ENCODE results near the gene BOLA3. TPM values are rescaled to one million over a fixed set of nuclear protein-coding genes. Genes with fewer than 3 reads are reported as not detected.

Gene BOLA3
- total and polyA plus RNA-seq, 10 of the 15 experiments (the other 5 are each of a cell fraction or from before 2014, with no cell fraction given): 62.6 to 300 (median 134) TPM

- H2AFZ ChIP-seq (ENCODE audit: control insufficient read depth, low read depth, low read length): no peak overlapping the region
Observed at GRCh38 chr2:74130211-74130995, 17.3 kb downstream of the BOLA3 start.

More at GRCh38 chr2:74130211-74130995, 17.3 kb downstream of the BOLA3 start:
- Histone ChIP-seq H3K4me1 (ENCODE audit: control insufficient read depth, insufficient read depth, low read length) (no peaks in the 10 kb centered on the region), H3K9me3 (replicated peaks; ENCODE audit: control insufficient read depth, insufficient read depth, low read length) (no peaks in the 10 kb centered on the region), H3K9ac (ENCODE audit: control insufficient read depth, insufficient read depth, low read length) (no peak overlapping the region), H3K79me2 (ENCODE audit: control insufficient read depth, insufficient read depth, low read length) (no peaks in the 10 kb centered on the region), H3K27ac (ENCODE audit: control insufficient read depth, insufficient read depth) (no peak overlapping the region), H3K27me3 (replicated peaks in 1 of 2; ENCODE audit: control insufficient read depth in 2 of 2, insufficient read depth in 2 of 2, low read length in 1 of 2) (no peaks in the 10 kb centered on the region), H3K36me3 (ENCODE audit: control insufficient read depth in 2 of 2, insufficient read depth in 2 of 2, low read length in 1 of 2) (peaks cover 2 to 3% of the 10 kb centered on the region in 2 experiments; a peak in 3 of 4 replicates), H4K20me1 (ENCODE audit: control insufficient read depth, insufficient read depth) (no peaks in the 10 kb centered on the region), H3K4me2 (ENCODE audit: control insufficient read depth, insufficient read depth) (no peak overlapping the region), H3K4me3 (no peak overlapping the region)
- intact Hi-C loops (cut with micrococcal nuclease; ENCODE audit: unreplicated experiment): no loop called here
- in situ Hi-C loops (cut with MboI): no loop called here
- WGBS (ENCODE audit: insufficient coverage, insufficient replicate concordance, low lambda C conversion rate, missing lambda C conversion rate): 72% methylated on average over 35 of the region's 41 CpGs
- TF ChIP-seq TARDBP (IDR thresholded peaks at IDR 0.05; ENCODE audit: borderline replicate concordance): no peak
- no peak for TF ChIP-seq MTA3 (IDR thresholded peaks at IDR 0.05; ENCODE audit: borderline replicate concordance, low read length)
- no peak for TF ChIP-seq KLF5 (IDR thresholded peaks at IDR 0.05; ENCODE audit: partially characterized antibody)
- no peak for TF ChIP-seq MTA2 (IDR thresholded peaks at IDR 0.05; ENCODE audit: low read depth)
- TF ChIP-seq FOS (IDR thresholded peaks at IDR 0.05; ENCODE audit: borderline replicate concordance, extremely low read depth, insufficient read length): no peak
- no peak for TF ChIP-seq CTCF (IDR thresholded peaks at IDR 0.05 in 2 of 3, conservative IDR thresholded peaks at IDR 0.05 in 1 of 3; ENCODE audit: control insufficient read depth in 2 of 3, extremely low read depth in 1 of 3, insufficient read depth in 1 of 3, low read depth in 3 of 3, low read length in 3 of 3)
- no TSS peak for BruUV-seq (replicated peaks)
- ChIA-PET SMC1A (ENCODE audit: uncharacterized antibody, unreplicated experiment) (no interaction called here), RAD21 (ENCODE audit: unreplicated experiment) (no interaction called here), POLR2A (interaction anchor here (0.7 kb wide), 1 partner anchor 298 kb away, joined by 4 read pairs; no protein-coding TSS in a partner anchor), CTCF (interaction anchor here (0.7 kb wide), 1 partner anchor 9 kb away, joined by 3 read pairs; no protein-coding TSS in a partner anchor)
- ATAC-seq: peak; percentile 33; the same call in 2 of the 3 replicates
- FAIRE-seq: no peak
- no peak for DNase-seq (ENCODE audit: low read depth, low spot score)
